ENCODE results near the gene FGD3. TPM values are rescaled to one million over a fixed set of nuclear protein-coding genes. Genes with fewer than 3 reads are reported as not detected.

Gene FGD3
- total RNA-seq, 6 experiments from 2014 or later = 1.7 to 3.1 (median 2.4) TPM

GRCh38 chr9:92942688-92943616 is 4.4 kb upstream of the FGD3 start:
- 60% methylated on average over 4 of the region's 10 CpGs for WGBS (ENCODE audit: insufficient coverage, low coverage, low lambda C conversion rate, missing lambda C conversion rate)
- Histone ChIP-seq H3K27ac (no peak overlapping the region), H3K27me3 (no peaks in the 10 kb centered on the region), H3K4me3 (no peak overlapping the region), H3K36me3 (no peaks in the 10 kb centered on the region), H3K9me3 (no peaks in the 10 kb centered on the region), H3K4me1 (peaks cover 0 to 5% (median 0%) of the 10 kb centered on the region in 4 donors)
- intact Hi-C loops (cut with DNase I) = no loop called here
- ATAC-seq (peak in 2 of 4 donors; percentile 36 to 68), DNase-seq (no peak)
- TF ChIP-seq, protein P1, sequence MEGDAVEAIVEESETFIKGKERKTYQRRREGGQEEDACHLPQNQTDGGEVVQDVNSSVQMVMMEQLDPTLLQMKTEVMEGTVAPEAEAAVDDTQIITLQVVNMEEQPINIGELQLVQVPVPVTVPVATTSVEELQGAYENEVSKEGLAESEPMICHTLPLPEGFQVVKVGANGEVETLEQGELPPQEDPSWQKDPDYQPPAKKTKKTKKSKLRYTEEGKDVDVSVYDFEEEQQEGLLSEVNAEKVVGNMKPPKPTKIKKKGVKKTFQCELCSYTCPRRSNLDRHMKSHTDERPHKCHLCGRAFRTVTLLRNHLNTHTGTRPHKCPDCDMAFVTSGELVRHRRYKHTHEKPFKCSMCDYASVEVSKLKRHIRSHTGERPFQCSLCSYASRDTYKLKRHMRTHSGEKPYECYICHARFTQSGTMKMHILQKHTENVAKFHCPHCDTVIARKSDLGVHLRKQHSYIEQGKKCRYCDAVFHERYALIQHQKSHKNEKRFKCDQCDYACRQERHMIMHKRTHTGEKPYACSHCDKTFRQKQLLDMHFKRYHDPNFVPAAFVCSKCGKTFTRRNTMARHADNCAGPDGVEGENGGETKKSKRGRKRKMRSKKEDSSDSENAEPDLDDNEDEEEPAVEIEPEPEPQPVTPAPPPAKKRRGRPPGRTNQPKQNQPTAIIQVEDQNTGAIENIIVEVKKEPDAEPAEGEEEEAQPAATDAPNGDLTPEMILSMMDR (IDR thresholded peaks at IDR 0.05) = no peak
- TF ChIP-seq POLR2A (IDR thresholded peaks at IDR 0.05) = no peak

- no peak for ATAC-seq
- Histone ChIP-seq H3K27me3 (no peaks in the 10 kb centered on the region), H3K9me3 (no peaks in the 10 kb centered on the region), H3K4me1 (peaks cover 0 to 5% (median 0%) of the 10 kb centered on the region in 4 donors), H3K4me3 (no peak overlapping the region), H3K36me3 (no peaks in the 10 kb centered on the region), H3K27ac (no peak overlapping the region)
- no CpG with 5 or more reads among the region's 8 CpGs for WGBS (ENCODE audit: insufficient coverage, low coverage, low lambda C conversion rate, missing lambda C conversion rate)
- intact Hi-C loops (cut with DNase I) = no loop called here
- no peak for DNase-seq
- TF ChIP-seq, protein P1 (IDR thresholded peaks at IDR 0.05) = no peak
- TF ChIP-seq POLR2A (IDR thresholded peaks at IDR 0.05) = no peak
Measured at GRCh38 chr9:92944921-92945320, 2.4 kb upstream of the FGD3 start.

DNA sequence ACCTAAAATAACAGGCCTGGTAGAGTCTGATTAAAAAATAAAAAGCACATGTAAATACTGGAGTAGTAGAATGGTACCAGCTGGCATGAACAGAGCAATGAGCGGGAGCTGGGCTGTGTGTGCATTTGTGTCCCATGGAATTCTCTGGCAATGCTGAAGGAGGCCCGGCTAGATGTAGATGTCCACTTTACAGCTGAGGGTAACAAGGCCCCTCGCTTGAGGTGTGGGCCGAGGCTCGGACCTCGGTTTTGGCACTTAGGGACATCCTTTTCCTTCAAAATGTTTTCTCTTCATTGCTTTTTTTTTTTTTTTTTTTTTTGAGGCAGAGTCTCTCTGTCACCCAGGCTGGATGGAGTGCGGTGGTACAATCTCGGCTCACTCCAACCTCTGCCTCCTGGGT is 1.5 kb upstream of the FGD3 start:
- Histone ChIP-seq H3K27ac (no peak overlapping the region), H3K4me3 (no peak overlapping the region), H3K9me3 (no peaks in the 10 kb centered on the region), H3K4me1 (peaks cover 0 to 5% (median 0%) of the 10 kb centered on the region in 4 donors), H3K36me3 (no peaks in the 10 kb centered on the region), H3K27me3 (no peaks in the 10 kb centered on the region)
- DNase-seq (no peak), ATAC-seq (no peak)
- WGBS (ENCODE audit: insufficient coverage, low coverage, low lambda C conversion rate, missing lambda C conversion rate) = 95% methylated on average over 8 of the region's 8 CpGs
- no peak for TF ChIP-seq POLR2A (IDR thresholded peaks at IDR 0.05)
- TF ChIP-seq, protein P1 (IDR thresholded peaks at IDR 0.05) = no peak
- intact Hi-C loops (cut with DNase I) = no loop called here

DNA sequence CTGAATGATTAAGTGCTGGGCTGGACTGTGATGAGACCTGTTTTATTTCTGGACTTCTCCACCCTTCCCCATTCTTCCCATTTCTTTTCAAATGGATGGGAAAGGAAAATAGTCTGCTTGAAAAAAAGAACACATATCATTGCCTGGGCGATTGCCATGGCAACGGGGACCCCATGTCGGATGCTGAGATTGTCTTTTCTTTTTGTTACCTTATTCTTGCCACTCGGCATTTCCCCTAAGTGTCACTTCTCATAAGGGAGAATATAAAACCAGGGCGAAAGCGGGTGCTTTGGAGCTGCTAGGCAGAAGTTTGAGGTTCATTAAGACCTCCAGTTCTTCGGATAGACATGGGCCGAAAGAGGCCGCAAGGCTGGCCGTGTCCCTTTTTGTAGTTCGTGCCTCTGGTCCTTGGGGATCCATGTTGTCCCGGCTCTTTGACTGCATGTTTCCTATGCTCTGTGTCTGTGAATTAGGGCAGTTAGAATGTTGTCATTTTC is 763 bp downstream of the FGD3 start:
- intact Hi-C loops (cut with DNase I) = no loop called here
- peak overlapping the region in 1 of 3 donors; percentile 47 for H3K4me3 ChIP-seq

More for the DNA sequence above, 763 bp downstream of the FGD3 start:
- DNase-seq (no peak), ATAC-seq (no peak)
- TF ChIP-seq POLR2A (IDR thresholded peaks at IDR 0.05) = no peak
- TF ChIP-seq, protein P1 (IDR thresholded peaks at IDR 0.05) = no peak
- 59% methylated on average over 10 of the region's 12 CpGs for WGBS (ENCODE audit: insufficient coverage, low coverage, low lambda C conversion rate, missing lambda C conversion rate)
- no peaks in the 10 kb centered on the region for H3K9me3 ChIP-seq
- no peak overlapping the region for H3K27ac ChIP-seq
- no peaks in the 10 kb centered on the region for H3K27me3 ChIP-seq
- no peaks in the 10 kb centered on the region for H3K36me3 ChIP-seq
- H3K4me1 ChIP-seq = peaks cover 0 to 5% (median 0%) of the 10 kb centered on the region in 4 donors

All from right lobe of liver (tissue), 6 donors.